ENCODE results near the gene ZNF460. TPM values are rescaled to one million over a fixed set of nuclear protein-coding genes. Genes with fewer than 3 reads are reported as not detected.
A peak's percentile ranks its signal among the peaks of the same experiment; 100 is the strongest.

Gene ZNF460
- total and polyA plus RNA-seq, 2 of the 13 experiments (the other 11 are each of a cell fraction or from before 2014, with no cell fraction given) = 14.5 to 44.8 TPM

GRCh38 chr19:57245959-57246358 lies 34.3 kb upstream of the ZNF460 start (continued):
- peak; percentile 68; the same call in 1 of the 2 replicates for TF ChIP-seq IRF2 (CRISPR knock-in tag; IDR thresholded peaks at IDR 0.05)
- peak; percentile 41; the same call in 1 of the 2 replicates for TF ChIP-seq MYC (CRISPR knock-in tag; IDR thresholded peaks at IDR 0.05; ENCODE audit: borderline replicate concordance)
- no peak for TF ChIP-seq MBNL3 (CRISPR knock-in tag; conservative IDR thresholded peaks at IDR 0.05)
- peak; percentile 24; the same call in 1 of the 2 replicates for TF ChIP-seq ZBTB26 (CRISPR knock-in tag; IDR thresholded peaks at IDR 0.05; ENCODE audit: borderline replicate concordance)
- TF ChIP-seq ZBTB20 (CRISPR knock-in tag; IDR thresholded peaks at IDR 0.05; ENCODE audit: borderline replicate concordance, low read depth) = no peak
- peak; percentile 80 for TF ChIP-seq JUND (CRISPR knock-in tag; IDR thresholded peaks at IDR 0.05)
- TF ChIP-seq ZNF703 (CRISPR knock-in tag; IDR thresholded peaks at IDR 0.05; ENCODE audit: borderline replicate concordance) = no peak
- TF ChIP-seq U2AF1 (optimal IDR thresholded peaks at IDR 0.05; ENCODE audit: low read depth, low read length) = no peak
- no peak for TF ChIP-seq ZNF737 (CRISPR knock-in tag; IDR thresholded peaks at IDR 0.05; ENCODE audit: borderline replicate concordance)
- TF ChIP-seq, protein P1, sequence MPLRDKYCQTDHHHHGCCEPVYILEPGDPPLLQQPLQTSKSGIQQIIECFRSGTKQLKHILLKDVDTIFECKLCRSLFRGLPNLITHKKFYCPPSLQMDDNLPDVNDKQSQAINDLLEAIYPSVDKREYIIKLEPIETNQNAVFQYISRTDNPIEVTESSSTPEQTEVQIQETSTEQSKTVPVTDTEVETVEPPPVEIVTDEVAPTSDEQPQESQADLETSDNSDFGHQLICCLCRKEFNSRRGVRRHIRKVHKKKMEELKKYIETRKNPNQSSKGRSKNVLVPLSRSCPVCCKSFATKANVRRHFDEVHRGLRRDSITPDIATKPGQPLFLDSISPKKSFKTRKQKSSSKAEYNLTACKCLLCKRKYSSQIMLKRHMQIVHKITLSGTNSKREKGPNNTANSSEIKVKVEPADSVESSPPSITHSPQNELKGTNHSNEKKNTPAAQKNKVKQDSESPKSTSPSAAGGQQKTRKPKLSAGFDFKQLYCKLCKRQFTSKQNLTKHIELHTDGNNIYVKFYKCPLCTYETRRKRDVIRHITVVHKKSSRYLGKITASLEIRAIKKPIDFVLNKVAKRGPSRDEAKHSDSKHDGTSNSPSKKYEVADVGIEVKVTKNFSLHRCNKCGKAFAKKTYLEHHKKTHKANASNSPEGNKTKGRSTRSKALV (CRISPR knock-in tag; IDR thresholded peaks at IDR 0.05) = no peak
- TF ChIP-seq MBD4 (IDR thresholded peaks at IDR 0.05; ENCODE audit: borderline replicate concordance, low read length) = no peak
- TF ChIP-seq ZNF607 (CRISPR knock-in tag; IDR thresholded peaks at IDR 0.05; ENCODE audit: borderline replicate concordance) = no peak
- no peak for TF ChIP-seq ZNF761 (CRISPR knock-in tag; conservative IDR thresholded peaks at IDR 0.05)
- TF ChIP-seq SPEN (CRISPR knock-in tag; IDR thresholded peaks at IDR 0.05; ENCODE audit: low read depth) = no peak; the same call in 1 of the 2 replicates
- no peak for TF ChIP-seq KAT8 (CRISPR knock-in tag; IDR thresholded peaks at IDR 0.05)
- peak; percentile 50; the same call in 1 of the 2 replicates for TF ChIP-seq TBX2 (CRISPR knock-in tag; IDR thresholded peaks at IDR 0.05; ENCODE audit: borderline replicate concordance)
- TF ChIP-seq, protein P2, sequence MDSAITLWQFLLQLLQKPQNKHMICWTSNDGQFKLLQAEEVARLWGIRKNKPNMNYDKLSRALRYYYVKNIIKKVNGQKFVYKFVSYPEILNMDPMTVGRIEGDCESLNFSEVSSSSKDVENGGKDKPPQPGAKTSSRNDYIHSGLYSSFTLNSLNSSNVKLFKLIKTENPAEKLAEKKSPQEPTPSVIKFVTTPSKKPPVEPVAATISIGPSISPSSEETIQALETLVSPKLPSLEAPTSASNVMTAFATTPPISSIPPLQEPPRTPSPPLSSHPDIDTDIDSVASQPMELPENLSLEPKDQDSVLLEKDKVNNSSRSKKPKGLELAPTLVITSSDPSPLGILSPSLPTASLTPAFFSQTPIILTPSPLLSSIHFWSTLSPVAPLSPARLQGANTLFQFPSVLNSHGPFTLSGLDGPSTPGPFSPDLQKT (CRISPR knock-in tag; IDR thresholded peaks at IDR 0.05; ENCODE audit: borderline replicate concordance) = no peak
- TF ChIP-seq ARID5B (CRISPR knock-in tag; IDR thresholded peaks at IDR 0.05) = peak; percentile 75
- TF ChIP-seq HDAC1 (CRISPR knock-in tag; IDR thresholded peaks at IDR 0.05) = no peak
- no peak for TF ChIP-seq REXO4 (CRISPR knock-in tag; IDR thresholded peaks at IDR 0.05; ENCODE audit: borderline replicate concordance)
- no peak for TF ChIP-seq IRF1 (CRISPR knock-in tag; IDR thresholded peaks at IDR 0.05; ENCODE audit: low read depth)
- TF ChIP-seq TSC22D2 (CRISPR knock-in tag; IDR thresholded peaks at IDR 0.05; ENCODE audit: borderline replicate concordance) = no peak
